ENCODE data around the gene ABHD12B. TPM values are rescaled to one million over a fixed set of nuclear protein-coding genes. Genes with fewer than 3 reads are reported as not detected.

ABHD12B gene, protein sequence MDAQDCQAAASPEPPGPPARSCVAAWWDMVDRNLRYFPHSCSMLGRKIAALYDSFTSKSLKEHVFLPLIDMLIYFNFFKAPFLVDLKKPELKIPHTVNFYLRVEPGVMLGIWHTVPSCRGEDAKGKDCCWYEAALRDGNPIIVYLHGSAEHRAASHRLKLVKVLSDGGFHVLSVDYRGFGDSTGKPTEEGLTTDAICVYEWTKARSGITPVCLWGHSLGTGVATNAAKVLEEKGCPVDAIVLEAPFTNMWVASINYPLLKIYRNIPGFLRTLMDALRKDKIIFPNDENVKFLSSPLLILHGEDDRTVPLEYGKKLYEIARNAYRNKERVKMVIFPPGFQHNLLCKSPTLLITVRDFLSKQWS
- not detected in 2 replicates for total RNA-seq

DNA sequence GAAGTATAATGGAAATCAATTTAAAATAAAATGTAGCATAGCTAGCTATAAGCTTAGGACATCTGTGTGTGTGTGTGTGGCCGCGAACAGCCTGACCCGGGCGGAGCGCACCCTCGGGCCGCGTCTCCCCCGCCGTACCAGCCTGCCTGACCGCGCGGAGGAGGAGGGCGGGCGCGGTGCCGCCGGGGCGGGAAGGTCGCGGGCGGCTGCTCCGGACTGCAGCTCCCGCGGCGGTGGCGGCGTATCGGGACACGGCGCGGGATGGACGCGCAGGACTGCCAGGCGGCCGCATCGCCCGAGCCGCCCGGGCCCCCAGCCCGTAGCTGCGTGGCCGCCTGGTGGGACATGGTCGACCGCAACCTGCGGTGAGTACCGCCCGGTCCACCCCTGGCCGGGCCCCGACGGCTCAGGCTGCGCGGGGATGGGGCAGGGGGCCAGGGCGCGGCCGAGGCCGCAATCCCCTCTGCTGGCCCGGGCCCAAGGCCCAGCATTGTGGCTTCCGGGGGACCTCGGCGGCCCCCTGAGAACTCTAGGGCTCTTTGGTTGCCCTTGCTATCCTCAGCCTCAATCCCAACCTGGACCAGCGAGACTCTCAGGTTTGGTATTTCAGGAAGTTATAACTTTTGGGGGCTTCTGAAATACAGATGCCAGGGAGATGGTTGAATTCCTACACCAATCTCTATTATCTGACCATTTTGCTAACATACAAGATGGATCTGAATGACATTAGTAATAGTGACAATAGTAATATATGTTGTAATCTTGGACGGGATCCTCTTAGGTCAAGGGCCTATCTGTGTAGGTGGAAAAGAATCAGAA lies at the start of gene ABHD12B:
ABHD12B (plus strand) TSS at position 140 of the 819 bp plus-strand sequence; CDS start at position 262, 122 bp downstream.

DNA sequence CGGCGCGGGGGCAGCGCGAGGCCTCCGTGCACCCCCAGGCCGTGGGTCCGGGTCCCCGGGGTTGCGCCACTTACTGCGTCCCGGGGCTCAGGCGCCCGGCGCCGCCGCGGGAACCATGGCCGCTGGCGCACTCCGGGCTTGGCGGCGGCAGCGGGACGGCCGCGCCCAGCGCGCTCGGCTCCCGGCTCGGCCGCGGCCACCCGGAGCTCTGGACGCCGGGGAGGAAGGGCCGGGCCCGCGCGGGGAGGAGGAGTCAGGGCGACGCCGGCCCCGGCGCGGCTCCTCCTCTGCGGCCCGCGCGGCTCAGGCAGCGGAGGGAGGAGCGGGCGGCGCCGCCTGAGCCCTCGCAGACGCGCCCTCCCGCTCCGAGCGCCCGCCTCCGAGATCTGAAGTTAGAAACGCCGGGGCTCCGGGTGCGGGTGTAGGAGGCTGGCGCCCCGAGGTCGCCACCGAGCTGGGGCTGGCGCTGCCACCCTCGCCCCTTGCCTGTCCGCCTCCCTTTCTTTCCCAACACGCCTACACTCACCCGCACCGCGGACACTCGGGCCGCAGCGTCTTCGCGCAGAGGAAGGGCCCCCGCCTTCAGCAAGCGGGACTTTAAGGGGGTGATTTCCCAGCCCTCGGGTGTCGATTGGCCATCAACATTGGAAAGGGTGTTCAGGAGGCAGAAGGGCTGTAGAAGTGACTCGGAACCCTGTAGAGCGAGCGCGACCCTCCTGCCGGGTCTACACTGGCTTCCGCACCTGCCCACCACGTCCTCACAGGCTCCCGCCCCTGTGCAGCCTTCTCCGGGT lies 40.7 kb upstream of the ABHD12B start, which contains the start of gene NIN:
NIN (minus strand) TSS at position 231 of the 794 bp plus-strand sequence. CDS start 9,106 bp downstream, outside the sequence.

DNA sequence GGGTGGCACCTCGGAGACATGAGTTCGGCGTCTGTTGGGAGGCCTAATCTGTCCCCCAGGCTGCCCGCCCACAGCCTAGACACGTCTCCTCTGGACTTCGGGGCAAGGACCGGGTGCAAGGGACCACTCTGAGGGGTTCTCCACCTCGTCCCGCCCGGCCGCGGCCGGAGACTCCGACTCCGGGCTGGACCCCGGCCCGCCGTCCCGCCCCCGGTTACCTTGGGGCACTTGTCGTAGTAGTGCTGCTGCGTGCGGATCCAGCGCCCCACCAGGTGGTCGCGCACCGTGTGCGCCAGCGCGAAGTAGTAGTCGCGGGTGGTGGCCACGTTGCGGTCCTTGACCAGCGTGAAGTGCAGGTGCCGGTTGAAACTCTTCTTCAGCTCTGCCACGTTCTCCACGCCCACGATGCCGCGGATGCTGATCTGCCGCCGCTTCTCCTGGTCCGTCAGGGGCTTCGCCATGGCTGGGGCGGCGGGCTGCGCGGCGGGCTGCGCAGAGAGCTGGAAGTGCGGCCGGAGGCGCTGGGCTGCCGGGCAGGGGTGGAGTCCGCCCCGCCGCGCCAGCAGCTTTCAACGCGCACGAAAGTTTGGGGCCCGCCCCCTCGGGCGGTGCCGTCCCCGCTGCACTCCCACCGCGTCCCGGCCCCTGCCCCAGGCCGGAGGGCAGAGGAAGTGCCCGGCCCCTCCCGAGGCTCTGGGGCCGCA lies 72.2 kb downstream of the ABHD12B start, which contains the start of gene PYGL:
PYGL (minus strand) TSS at position 541 of the 704 bp plus-strand sequence; CDS start at position 461, 80 bp downstream.

Other genes with a start within 250 kb of the ABHD12B start
- gene SAV1, start 203.7 kb upstream of the ABHD12B start, total RNA-seq, result 18.8 and 23.1 TPM in 2 replicates
- 37.2 and 54.3 TPM in 2 replicates for gene NIN, start 40.9 kb upstream of the ABHD12B start, total RNA-seq
- gene PYGL, start 72.4 kb downstream of the ABHD12B start, total RNA-seq, result 93.7 and 110 TPM in 2 replicates
- gene TRIM9, start 223.1 kb downstream of the ABHD12B start, total RNA-seq, result under 0.01 and 0.28 TPM in 2 replicates

All from regular cardiac myocyte (primary cell).